ENCODE results near the gene XRCC4. TPM values are rescaled to one million over a fixed set of nuclear protein-coding genes. Genes with fewer than 3 reads are reported as not detected.

The XRCC4 gene
- total and polyA plus RNA-seq, 9 of the 15 experiments (the other 6 are each of a cell fraction or from before 2014, with no cell fraction given) = 13.6 to 61.6 (median 22.4) TPM

GRCh38 chr5:83107692-83108420, 30.5 kb downstream of the XRCC4 start:
- CTCF ChIA-PET (ENCODE audit: low intra/inter-chr PET ratio) = no interaction called here

GRCh38 chr5:83109380-83109779, 32.0 kb downstream of the XRCC4 start:
- ChIA-PET POLR2A (no interaction called here), CTCF (ENCODE audit: low intra/inter-chr PET ratio) (no interaction called here)
- intact Hi-C loops (cut with micrococcal nuclease) (no loop called here), in situ Hi-C loops (cut with MboI) (no loop called here)
- no peak for DNase-seq (ENCODE audit: extremely low read depth in 1 of 4, low spot score in 3 of 4)
- no TSS peak for BruUV-seq (replicated peaks)
- 53% methylated on average over 1 of the region's 1 CpG for WGBS (ENCODE audit: insufficient coverage, low coverage, missing lambda C conversion rate)
- no peaks in the 10 kb centered on the region; the same call in 1 of the 2 replicates for H3K9me3 ChIP-seq (replicated peaks; ENCODE audit: control insufficient read depth, insufficient read depth, low read depth, low read length)
- no peak overlapping the region for H2AFZ ChIP-seq (ENCODE audit: low read depth, low read length)
- ATAC-seq = no peak
- H3K9ac ChIP-seq (ENCODE audit: insufficient read depth in 1 of 2, low read depth in 2 of 2, low read length in 2 of 2) = no peak overlapping the region
- H3K4me2 ChIP-seq (ENCODE audit: insufficient read depth, low read length) = no peak overlapping the region
- H4K20me1 ChIP-seq (replicated peaks; ENCODE audit: control insufficient read depth, insufficient read depth, low read length) = no peaks in the 10 kb centered on the region
- no peaks in the 10 kb centered on the region for H3K79me2 ChIP-seq (ENCODE audit: control insufficient read depth, insufficient read depth, low read length)
- FAIRE-seq = no peak
- no peaks in the 10 kb centered on the region for H3K9me1 ChIP-seq (ENCODE audit: control insufficient read depth, insufficient read depth, low read length)
- no peak overlapping the region for H3K27ac ChIP-seq (ENCODE audit: extremely low read depth, low read depth, low read length)
- no peaks in the 10 kb centered on the region for H3K4me1 ChIP-seq (replicated peaks in 1 of 2; ENCODE audit: control insufficient read depth in 2 of 2, insufficient read depth in 2 of 2, low read length in 2 of 2)
- H3K27me3 ChIP-seq (ENCODE audit: control insufficient read depth in 2 of 2, insufficient read depth in 2 of 2, low read length in 2 of 2) = no peaks in the 10 kb centered on the region
- H3K36me3 ChIP-seq (ENCODE audit: control insufficient read depth, insufficient read depth, low read length) = peaks cover 6% of the 10 kb centered on the region; the same call in 1 of the 3 replicates
- no peak overlapping the region for H3K4me3 ChIP-seq
- TF ChIP-seq, protein P1, sequence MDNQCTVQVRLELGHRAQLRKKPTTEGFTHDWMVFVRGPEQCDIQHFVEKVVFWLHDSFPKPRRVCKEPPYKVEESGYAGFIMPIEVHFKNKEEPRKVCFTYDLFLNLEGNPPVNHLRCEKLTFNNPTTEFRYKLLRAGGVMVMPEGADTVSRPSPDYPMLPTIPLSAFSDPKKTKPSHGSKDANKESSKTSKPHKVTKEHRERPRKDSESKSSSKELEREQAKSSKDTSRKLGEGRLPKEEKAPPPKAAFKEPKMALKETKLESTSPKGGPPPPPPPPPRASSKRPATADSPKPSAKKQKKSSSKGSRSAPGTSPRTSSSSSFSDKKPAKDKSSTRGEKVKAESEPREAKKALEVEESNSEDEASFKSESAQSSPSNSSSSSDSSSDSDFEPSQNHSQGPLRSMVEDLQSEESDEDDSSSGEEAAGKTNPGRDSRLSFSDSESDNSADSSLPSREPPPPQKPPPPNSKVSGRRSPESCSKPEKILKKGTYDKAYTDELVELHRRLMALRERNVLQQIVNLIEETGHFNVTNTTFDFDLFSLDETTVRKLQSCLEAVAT (IDR thresholded peaks at IDR 0.05) = no peak
- TF ChIP-seq STAG1 (CRISPR knock-in tag; IDR thresholded peaks at IDR 0.05; ENCODE audit: borderline replicate concordance) (no peak), GTF2E2 (tag; IDR thresholded peaks at IDR 0.05) (no peak), ZNF134 (CRISPR knock-in tag; conservative IDR thresholded peaks at IDR 0.05) (no peak), SMARCC2 (IDR thresholded peaks at IDR 0.05; ENCODE audit: low read depth) (no peak), FOXJ3 (CRISPR knock-in tag; IDR thresholded peaks at IDR 0.05) (no peak), KLF6 (CRISPR knock-in tag; IDR thresholded peaks at IDR 0.05; ENCODE audit: borderline replicate concordance) (no peak), PHF21A (IDR thresholded peaks at IDR 0.05; ENCODE audit: borderline replicate concordance, low read depth) (no peak), HNRNPL (IDR thresholded peaks at IDR 0.05; ENCODE audit: low read depth, low read length) (no peak), YY1 (IDR thresholded peaks at IDR 0.05; ENCODE audit: borderline replicate concordance in 1 of 3, control insufficient read depth in 1 of 3, extremely low read depth in 1 of 3, insufficient read depth in 3 of 3, insufficient read length in 1 of 3, insufficient replicate concordance in 2 of 3, low read depth in 1 of 3, low read length in 2 of 3) (no peak)

More at GRCh38 chr5:83107692-83108420, 30.5 kb downstream of the XRCC4 start:
- ATAC-seq = no peak
- Histone ChIP-seq H3K4me2 (ENCODE audit: insufficient read depth, low read length) (no peak overlapping the region), H2AFZ (ENCODE audit: low read depth, low read length) (no peak overlapping the region), H3K79me2 (ENCODE audit: control insufficient read depth, insufficient read depth, low read length) (no peaks in the 10 kb centered on the region), H3K9me1 (ENCODE audit: control insufficient read depth, insufficient read depth, low read length) (no peaks in the 10 kb centered on the region), H3K4me1 (replicated peaks in 1 of 2; ENCODE audit: control insufficient read depth in 2 of 2, insufficient read depth in 2 of 2, low read length in 2 of 2) (no peaks in the 10 kb centered on the region), H3K27ac (ENCODE audit: extremely low read depth, low read depth, low read length) (no peak overlapping the region), H3K9ac (ENCODE audit: insufficient read depth in 1 of 2, low read depth in 2 of 2, low read length in 2 of 2) (no peak overlapping the region), H3K27me3 (ENCODE audit: control insufficient read depth in 2 of 2, insufficient read depth in 2 of 2, low read length in 2 of 2) (no peaks in the 10 kb centered on the region), H4K20me1 (replicated peaks; ENCODE audit: control insufficient read depth, insufficient read depth, low read length) (no peaks in the 10 kb centered on the region), H3K4me3 (no peak overlapping the region), H3K9me3 (replicated peaks; ENCODE audit: control insufficient read depth, insufficient read depth, low read depth, low read length) (no peaks in the 10 kb centered on the region; the same call in 1 of the 2 replicates), H3K36me3 (ENCODE audit: control insufficient read depth, insufficient read depth, low read length) (peaks cover 4% of the 10 kb centered on the region; the same call in 1 of the 3 replicates)
- WGBS (ENCODE audit: insufficient coverage, low coverage, missing lambda C conversion rate) = 67% methylated on average over 3 of the region's 3 CpGs
- POLR2A ChIA-PET = interaction anchor here (0.8 kb wide), 1 partner anchor 9 kb away, joined by 3 read pairs; no protein-coding TSS in a partner anchor
- in situ Hi-C loops (cut with MboI) = no loop called here
- intact Hi-C loops (cut with micrococcal nuclease) = no loop called here
- no peak for FAIRE-seq
- DNase-seq (ENCODE audit: extremely low read depth in 1 of 4, low spot score in 3 of 4) = no peak
- TF ChIP-seq CEBPB (tag; IDR thresholded peaks at IDR 0.05) (peak; percentile 70), CEBPG (CRISPR knock-in tag; IDR thresholded peaks at IDR 0.05) (no peak), CEBPG (tag; conservative IDR thresholded peaks at IDR 0.05 in 1 of 2, IDR thresholded peaks at IDR 0.05 in 1 of 2) (peak; percentile 46 to 57; a peak in 2 of 4 replicates), DPF2 (IDR thresholded peaks at IDR 0.05) (no peak)
- TF ChIP-seq, protein P2, sequence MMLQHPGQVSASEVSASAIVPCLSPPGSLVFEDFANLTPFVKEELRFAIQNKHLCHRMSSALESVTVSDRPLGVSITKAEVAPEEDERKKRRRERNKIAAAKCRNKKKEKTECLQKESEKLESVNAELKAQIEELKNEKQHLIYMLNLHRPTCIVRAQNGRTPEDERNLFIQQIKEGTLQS (IDR thresholded peaks at IDR 0.05) = peak; percentile 56
- TF ChIP-seq, protein P2 (CRISPR knock-in tag; conservative IDR thresholded peaks at IDR 0.05) = no peak
- no TSS peak for BruUV-seq (replicated peaks)
